Transverse colon (tissue), 4 donors: ENCODE data around the gene MAGEA9B. TPM values are rescaled to one million over a fixed set of nuclear protein-coding genes. Genes with fewer than 3 reads are reported as not detected.
"Not testable (repeated sequence)": the region's sequence is repeated elsewhere in the genome, so short reads cannot be mapped to it uniquely, and the experiment has no call there.

Source experiments
- DNase-seq: peaks from one replicate; pipeline ENCODE4 v3.0.0-alpha.2; 2019
- H3K27ac ChIP-seq, 4 donors: fragments of 200-600 bp; sonication (generic); 2 replicates each; pipeline ENCODE4 v1.5.1; 2016 to 2018; ENCODE audit warnings: inconsistent platforms in 4 of 4
- H3K27me3 ChIP-seq: fragments of 200-600 bp; sonication (generic); 2 replicates; pipeline ENCODE4 v1.5.1; 2017; ENCODE audit warnings: inconsistent platforms
- H3K36me3 ChIP-seq, 4 donors: fragments of 200-600 bp; sonication (generic); 2 replicates each; pipeline ENCODE4 v1.5.1; 2017 to 2019; ENCODE audit warnings: inconsistent platforms in 4 of 4
- H3K4me1 ChIP-seq, 4 donors: fragments of 200-600 bp; sonication (generic); 2 replicates each; pipeline ENCODE4 v1.5.1; 2017 to 2020; ENCODE audit warnings: inconsistent platforms in 4 of 4
- H3K4me3 ChIP-seq, 4 donors: fragments of 200-600 bp; sonication (generic); 1 replicate in 1 of 4; 2 replicates in 3 of 4; pipeline versions ENCODE4 v1.5.1 to v1.6.1; 2017 to 2019; ENCODE audit warnings: inconsistent platforms in 4 of 4
- H3K9me3 ChIP-seq, 2 donors: fragments of 200-600 bp; sonication (generic); 2 replicates each; pipeline ENCODE4 v1.5.1; 2017 to 2019; ENCODE audit warnings: inconsistent platforms in 2 of 2
- CTCF ChIP-seq, 5 experiments: fragments of 200-600 bp in 3 of 5; fragments of 450-650 bp in 2 of 5; sonication (generic) in 3 of 5; IDR thresholded peaks; 1 replicate in 2 of 5; 2 replicates in 3 of 5; pipeline ENCODE4 v1.5.1; 2016 to 2017; ENCODE audit warnings: antibody characterized with exemption in 5 of 5, inconsistent platforms in 3 of 5, mild to moderate bottlenecking in 2 of 5, moderate library complexity in 1 of 5
- EP300 ChIP-seq: sonication (generic); formaldehyde crosslinking; IDR thresholded peaks from one replicate; pipeline ENCODE4 v1.6.1; 2017; ENCODE audit warnings: antibody characterized with exemption, low read depth
- POLR2A ChIP-seq: fragments of 450-650 bp; IDR thresholded peaks from one replicate; pipeline ENCODE4 v1.6.1; 2016; ENCODE audit warnings: antibody characterized with exemption, mild to moderate bottlenecking, moderate library complexity
- POLR2AphosphoS5 ChIP-seq, 3 donors: sonication (generic); formaldehyde crosslinking; IDR thresholded peaks; one replicate each; pipeline ENCODE4 v1.6.1; 2016; ENCODE audit warnings: antibody characterized with exemption in 3 of 3
- WGBS, 2 donors: methylation state at CpG; one replicate each; pipeline ENCODE4 v1.1.5; 2018; ENCODE audit warnings: low coverage in 1 of 2; 5-methylcytosine and 5-hydroxymethylcytosine counted together
- in situ Hi-C, 4 donors: fragments of 200-750 bp; cut with MboI; loops; one replicate each; pipeline versions ENCODE4 v1.15.0 to v1.15.1; 2017; ENCODE audit warnings: low sequenced_read_pairs in 3 of 4, low pct_ligation_motif_present in 1 of 4, low pct_unique_long_range_greater_than_20kb in 1 of 4
- intact Hi-C: fragments of 100-400 bp; cut with DNase I; formaldehyde crosslinking; loops from one replicate; pipeline ENCODE4 v1.15.1; 2023; ENCODE audit warnings: low total_unique reads
- total RNA-seq, 4 donors: library from RNA; depleted of rRNA; stranded (reverse); fragments of >200 nt; gene quantifications; one replicate each; pipeline ENCODE4 v1.1.0, GENCODE V29; 2016

Gene MAGEA9B
- total RNA-seq, 4 donors from 2014 or later: not detected

GRCh38 chrX:149541521-149542047 is 45.7 kb downstream of the MAGEA9B start:
- in situ Hi-C loops (no loop called here), intact Hi-C loops (no loop called here)
- DNase-seq: no peak
- peak overlapping the region; percentile 23 to 84 (median 54) for H3K4me3 ChIP-seq
- no peaks in the 10 kb centered on the region for H3K36me3 ChIP-seq
- H3K9me3 ChIP-seq: no peaks in the 10 kb centered on the region
- H3K4me1 ChIP-seq: peaks cover 0 to 9% (median 3%) of the 10 kb centered on the region in 4 donors
- WGBS, 2 donors: 40% methylated on average over 13 of the region's 13 CpGs; no CpG with 5 or more reads in 1 of the 2 donors
- TF ChIP-seq CTCF (IDR thresholded peaks at IDR 0.05) (no peak), POLR2A (no peak), POLR2AphosphoS5 (IDR thresholded peaks at IDR 0.05) (no peak), EP300 (no peak)
- H3K27me3 ChIP-seq: no peaks in the 10 kb centered on the region
- peak overlapping the region; percentile 91 to 98 (median 94) for H3K27ac ChIP-seq

GRCh38 chrX:149540621-149541520 is 46.4 kb downstream of the MAGEA9B start, which contains the start of gene EOLA1:
Gene EOLA1 (plus strand): TSS chrX:149541012. CDS start chrX:149545631, 4,619 bp downstream.
- Histone ChIP-seq H3K27me3 (no peaks in the 10 kb centered on the region), H3K4me1 (peaks cover 0 to 9% (median 3%) of the 10 kb centered on the region in 4 donors), H3K27ac (peak within 1 kb of the TSS; percentile 93 to 98 (median 94)), H3K36me3 (no peaks in the 10 kb centered on the region), H3K9me3 (no peaks in the 10 kb centered on the region), H3K4me3 (peak within 1 kb of the TSS; percentile 29 to 84 (median 54))
- intact Hi-C loops (no loop called here), in situ Hi-C loops (no loop called here)
- peak; percentile 91 for TF ChIP-seq EP300
- peak; percentile 85 for TF ChIP-seq POLR2A
- peak; percentile 70 to 87 (median 87) for TF ChIP-seq POLR2AphosphoS5 (IDR thresholded peaks at IDR 0.05)
- no peak for TF ChIP-seq CTCF (IDR thresholded peaks at IDR 0.05)
- WGBS, 2 donors: 58% methylated on average over 60 of the region's 71 CpGs; no CpG with 5 or more reads in 1 of the 2 donors
- peak; percentile 91 for DNase-seq

GRCh38 chrX:149540131-149540620 is 47.1 kb downstream of the MAGEA9B start:
- TF ChIP-seq POLR2AphosphoS5 (IDR thresholded peaks at IDR 0.05): no peak
- no peak for TF ChIP-seq EP300
- Histone ChIP-seq H3K9me3 (no peaks in the 10 kb centered on the region), H3K4me3 (peak overlapping the region in 3 of 4 donors; percentile 53 to 84 (median 54)), H3K36me3 (no peaks in the 10 kb centered on the region), H3K27me3 (no peaks in the 10 kb centered on the region), H3K27ac (peak overlapping the region; percentile 91 to 98 (median 94)), H3K4me1 (peaks cover 0 to 9% (median 3%) of the 10 kb centered on the region in 4 donors)
- in situ Hi-C loops (no loop called here), intact Hi-C loops (no loop called here)
- DNase-seq: peak; percentile 93
- 43% methylated on average over 20 of the region's 24 CpGs; no CpG with 5 or more reads in 1 of the 2 donors for whole genome bisulfite sequencing, 2 donors

- TF ChIP-seq POLR2AphosphoS5 (IDR thresholded peaks at IDR 0.05): peak in 1 of 3 donors; percentile 31
- no peak for TF ChIP-seq EP300
- TF ChIP-seq POLR2A: peak; percentile 24
- no peak for TF ChIP-seq CTCF (IDR thresholded peaks at IDR 0.05)
- intact Hi-C loops: no loop called here
- 42% methylated on average over 34 of the region's 34 CpGs; no CpG with 5 or more reads in 1 of the 2 donors for WGBS, 2 donors
Observed at GRCh38 chrX:149539283-149540130, 47.8 kb downstream of the MAGEA9B start.

GRCh38 chrX:149537474-149537873 is 49.8 kb downstream of the MAGEA9B start:
- in situ Hi-C loops, DNase-seq, intact Hi-C loops: not testable (repeated sequence)

More at GRCh38 chrX:149539283-149540130, 47.8 kb downstream of the MAGEA9B start:
- in situ Hi-C loops: no loop called here
- DNase-seq: peak; percentile 90
- no peaks in the 10 kb centered on the region for H3K9me3 ChIP-seq
- peak overlapping the region; percentile 29 to 84 (median 36) for H3K4me3 ChIP-seq
- peak overlapping the region; percentile 93 to 98 (median 94) for H3K27ac ChIP-seq
- no peaks in the 10 kb centered on the region for H3K27me3 ChIP-seq
- peaks cover 0 to 9% (median 3%) of the 10 kb centered on the region in 4 donors for H3K4me1 ChIP-seq
- no peaks in the 10 kb centered on the region for H3K36me3 ChIP-seq

GRCh38 chrX:149534926-149535602 is 52.2 kb downstream of the MAGEA9B start:
- H3K9me3 ChIP-seq, H3K27ac ChIP-seq, H3K27me3 ChIP-seq, H3K4me3 ChIP-seq, DNase-seq, in situ Hi-C loops, intact Hi-C loops, H3K36me3 ChIP-seq, H3K4me1 ChIP-seq: not testable (repeated sequence)
- 60% methylated on average over 3 of the region's 3 CpGs; no CpG with 5 or more reads in 1 of the 2 donors for WGBS, 2 donors

More at GRCh38 chrX:149537474-149537873, 49.8 kb downstream of the MAGEA9B start:
- H3K27me3 ChIP-seq, H3K9me3 ChIP-seq, H3K36me3 ChIP-seq, H3K4me3 ChIP-seq, H3K4me1 ChIP-seq, H3K27ac ChIP-seq: not testable (repeated sequence)
- 80% methylated on average over 9 of the region's 11 CpGs; no CpG with 5 or more reads in 1 of the 2 donors for WGBS, 2 donors
